Gastroesophageal sphincter (tissue), 4 donors: ENCODE data around the gene HYI. TPM values are rescaled to one million over a fixed set of nuclear protein-coding genes. Genes with fewer than 3 reads are reported as not detected.

Experiments
- ATAC-seq: fragments of 150-250 bp; one replicate; pipeline ENCODE4 v1.9.1; 2016; ENCODE audit warnings: mild to moderate bottlenecking, moderate library complexity
- H3K27ac ChIP-seq, 4 donors: fragments of 200-600 bp; sonication (generic) in 3 of 4; 1 replicate in 3 of 4; 2 replicates in 1 of 4; pipeline ENCODE4 v1.5.1; 2016 to 2019
- H3K27me3 ChIP-seq: fragments of 200-600 bp; sonication (generic); one replicate; pipeline ENCODE4 v1.5.1; 2019
- H3K36me3 ChIP-seq, 2 donors: fragments of 200-600 bp; sonication (generic); one replicate each; pipeline ENCODE4 v1.5.1; 2019; ENCODE audit warnings: control low read depth in 1 of 2
- H3K4me1 ChIP-seq, 3 donors: fragments of 200-600 bp; sonication (generic); 1 replicate in 2 of 3; 2 replicates in 1 of 3; pipeline ENCODE4 v1.5.1; 2016 to 2019; ENCODE audit warnings: control low read depth in 2 of 3
- H3K4me3 ChIP-seq, 2 donors: fragments of 200-600 bp; sonication (generic); one replicate each; pipeline ENCODE4 v1.5.1; 2019; ENCODE audit warnings: mild to moderate bottlenecking in 1 of 2, moderate library complexity in 1 of 2
- H3K9me3 ChIP-seq, 3 donors: fragments of 200-600 bp; sonication (generic); one replicate each; pipeline ENCODE4 v1.5.1; 2017 to 2019; ENCODE audit warnings: control low read depth in 2 of 3
- EP300 ChIP-seq: sonication (generic); formaldehyde crosslinking; IDR thresholded peaks from one replicate; pipeline ENCODE4 v1.6.1; 2017; ENCODE audit warnings: antibody characterized with exemption, mild to moderate bottlenecking
- POLR2A ChIP-seq, 2 donors: fragments of 450-650 bp; IDR thresholded peaks; one replicate each; pipeline ENCODE4 v1.6.1; 2017; ENCODE audit warnings: antibody characterized with exemption in 2 of 2, mild to moderate bottlenecking in 2 of 2, moderate library complexity in 1 of 2
- POLR2AphosphoS5 ChIP-seq: sonication (generic); formaldehyde crosslinking; IDR thresholded peaks from one replicate; pipeline ENCODE4 v1.6.1; 2017; ENCODE audit warnings: antibody characterized with exemption
- WGBS, 2 donors: methylation state at CpG; one replicate each; pipeline ENCODE4 v1.1.5; 2018; ENCODE audit warnings: low coverage in 1 of 2; 5-methylcytosine and 5-hydroxymethylcytosine counted together
- total RNA-seq, 4 donors: library from RNA; depleted of rRNA; stranded (reverse); fragments of >200 nt; gene quantifications; one replicate each; pipeline ENCODE4 v1.1.0, GENCODE V29; 2016
- TF ChIP-seq, protein P1 (sequence below), 4 experiments: fragments of 200-600 bp in 2 of 4; fragments of 450-650 bp in 2 of 4; sonication (generic) in 1 of 4; IDR thresholded peaks; one replicate each; pipeline ENCODE4 v1.5.1; 2017 to 2019; ENCODE audit warnings: antibody characterized with exemption in 4 of 4, mild to moderate bottlenecking in 2 of 4, moderate library complexity in 2 of 4

Gene HYI
- total RNA-seq, 4 donors from 2014 or later: 29.4 to 116 (median 50.8) TPM

DNA sequence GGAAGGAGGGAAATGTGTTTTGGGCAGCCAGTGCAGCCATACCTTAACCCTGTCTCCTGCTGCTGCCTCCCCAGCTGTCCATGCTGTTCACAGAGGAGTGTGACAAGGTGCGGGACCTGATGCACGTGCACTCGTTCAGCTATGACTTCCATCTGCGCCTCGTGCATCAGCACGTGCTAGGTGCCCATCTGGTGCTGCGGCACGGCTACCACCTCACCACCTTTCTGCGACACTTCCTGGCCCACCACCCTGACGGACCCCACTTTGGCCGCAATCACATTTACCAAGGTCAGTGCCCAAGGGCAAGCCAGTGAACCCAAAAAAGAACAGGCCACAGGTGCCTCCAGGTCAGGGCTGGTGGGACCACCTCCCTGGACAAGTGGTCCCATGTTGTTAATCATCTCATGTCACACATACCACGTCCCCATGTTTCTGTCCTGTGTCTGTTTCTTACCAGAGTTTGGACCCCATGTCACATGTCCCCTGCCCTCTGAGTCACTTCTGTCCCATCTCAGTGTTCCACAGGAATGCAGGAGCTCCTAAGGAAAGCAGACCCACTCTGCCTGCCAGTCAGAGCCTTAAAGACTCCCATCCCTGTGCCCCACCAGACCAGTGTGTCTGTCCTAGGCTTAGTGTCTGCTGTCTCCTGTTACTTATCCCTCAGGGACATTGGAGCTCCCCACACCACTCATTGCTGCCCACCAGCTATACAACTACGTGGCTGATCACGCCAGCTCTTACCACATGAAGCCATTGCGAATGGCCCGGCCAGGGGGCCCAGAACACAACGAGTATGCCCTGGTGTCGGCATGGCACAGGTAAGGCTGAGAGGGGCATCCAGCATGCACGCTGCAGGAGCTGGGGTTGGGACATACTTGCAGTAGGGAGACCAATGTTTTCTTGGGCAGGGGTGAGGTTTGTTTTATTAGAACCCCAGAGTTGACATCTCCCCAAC lies 6.6 kb downstream of the HYI start:
- 40 to 60% methylated on average over 1 of the region's 19 CpGs for WGBS, 2 donors
- no peak for TF ChIP-seq POLR2AphosphoS5
- TF ChIP-seq, protein P1, sequence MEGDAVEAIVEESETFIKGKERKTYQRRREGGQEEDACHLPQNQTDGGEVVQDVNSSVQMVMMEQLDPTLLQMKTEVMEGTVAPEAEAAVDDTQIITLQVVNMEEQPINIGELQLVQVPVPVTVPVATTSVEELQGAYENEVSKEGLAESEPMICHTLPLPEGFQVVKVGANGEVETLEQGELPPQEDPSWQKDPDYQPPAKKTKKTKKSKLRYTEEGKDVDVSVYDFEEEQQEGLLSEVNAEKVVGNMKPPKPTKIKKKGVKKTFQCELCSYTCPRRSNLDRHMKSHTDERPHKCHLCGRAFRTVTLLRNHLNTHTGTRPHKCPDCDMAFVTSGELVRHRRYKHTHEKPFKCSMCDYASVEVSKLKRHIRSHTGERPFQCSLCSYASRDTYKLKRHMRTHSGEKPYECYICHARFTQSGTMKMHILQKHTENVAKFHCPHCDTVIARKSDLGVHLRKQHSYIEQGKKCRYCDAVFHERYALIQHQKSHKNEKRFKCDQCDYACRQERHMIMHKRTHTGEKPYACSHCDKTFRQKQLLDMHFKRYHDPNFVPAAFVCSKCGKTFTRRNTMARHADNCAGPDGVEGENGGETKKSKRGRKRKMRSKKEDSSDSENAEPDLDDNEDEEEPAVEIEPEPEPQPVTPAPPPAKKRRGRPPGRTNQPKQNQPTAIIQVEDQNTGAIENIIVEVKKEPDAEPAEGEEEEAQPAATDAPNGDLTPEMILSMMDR (IDR thresholded peaks at IDR 0.05): no peak
- no peak for TF ChIP-seq POLR2A (IDR thresholded peaks at IDR 0.05)
- no peak for TF ChIP-seq EP300
- H3K4me3 ChIP-seq: no peak overlapping the region
- no peak overlapping the region for H3K27ac ChIP-seq
- H3K4me1 ChIP-seq: peaks cover 0 to 2% (median under 1%) of the 10 kb centered on the region in 3 donors
- peaks cover 0 to 100% of the 10 kb centered on the region in 2 donors for H3K36me3 ChIP-seq
- H3K27me3 ChIP-seq: no peaks in the 10 kb centered on the region
- ATAC-seq: no peak
- H3K9me3 ChIP-seq: no peaks in the 10 kb centered on the region

DNA sequence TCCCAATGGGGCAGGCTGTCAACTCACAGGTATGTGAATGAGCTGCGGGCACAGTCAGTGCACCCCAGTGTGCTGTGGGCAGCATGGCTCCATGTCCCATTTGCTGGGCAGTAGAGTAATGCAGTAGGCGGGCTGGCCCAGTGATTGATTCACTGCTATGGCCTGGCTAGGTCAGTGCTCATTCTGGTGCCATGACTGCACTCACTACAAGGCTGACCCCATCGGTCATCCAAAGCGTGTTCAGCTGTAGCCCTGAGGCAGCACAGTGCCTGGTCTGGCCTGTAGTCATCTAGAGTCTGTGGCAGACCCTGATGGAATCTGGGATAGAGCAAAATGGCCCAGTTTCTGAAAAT lies 7.4 kb downstream of the HYI start:
- H3K27me3 ChIP-seq: no peaks in the 10 kb centered on the region
- H3K4me1 ChIP-seq: no peaks in the 10 kb centered on the region
- peaks cover 0 to 100% of the 10 kb centered on the region in 2 donors for H3K36me3 ChIP-seq
- no peak overlapping the region for H3K4me3 ChIP-seq
- H3K9me3 ChIP-seq: no peaks in the 10 kb centered on the region
- no peak for TF ChIP-seq EP300
- TF ChIP-seq POLR2A (IDR thresholded peaks at IDR 0.05): no peak
- TF ChIP-seq POLR2AphosphoS5: no peak
- TF ChIP-seq, protein P1 (IDR thresholded peaks at IDR 0.05): no peak
- H3K27ac ChIP-seq: no peak overlapping the region
- 100% methylated on average over 1 of the region's 4 CpGs; no CpG with 5 or more reads in 1 of the 2 donors for WGBS, 2 donors
- no peak for ATAC-seq

DNA sequence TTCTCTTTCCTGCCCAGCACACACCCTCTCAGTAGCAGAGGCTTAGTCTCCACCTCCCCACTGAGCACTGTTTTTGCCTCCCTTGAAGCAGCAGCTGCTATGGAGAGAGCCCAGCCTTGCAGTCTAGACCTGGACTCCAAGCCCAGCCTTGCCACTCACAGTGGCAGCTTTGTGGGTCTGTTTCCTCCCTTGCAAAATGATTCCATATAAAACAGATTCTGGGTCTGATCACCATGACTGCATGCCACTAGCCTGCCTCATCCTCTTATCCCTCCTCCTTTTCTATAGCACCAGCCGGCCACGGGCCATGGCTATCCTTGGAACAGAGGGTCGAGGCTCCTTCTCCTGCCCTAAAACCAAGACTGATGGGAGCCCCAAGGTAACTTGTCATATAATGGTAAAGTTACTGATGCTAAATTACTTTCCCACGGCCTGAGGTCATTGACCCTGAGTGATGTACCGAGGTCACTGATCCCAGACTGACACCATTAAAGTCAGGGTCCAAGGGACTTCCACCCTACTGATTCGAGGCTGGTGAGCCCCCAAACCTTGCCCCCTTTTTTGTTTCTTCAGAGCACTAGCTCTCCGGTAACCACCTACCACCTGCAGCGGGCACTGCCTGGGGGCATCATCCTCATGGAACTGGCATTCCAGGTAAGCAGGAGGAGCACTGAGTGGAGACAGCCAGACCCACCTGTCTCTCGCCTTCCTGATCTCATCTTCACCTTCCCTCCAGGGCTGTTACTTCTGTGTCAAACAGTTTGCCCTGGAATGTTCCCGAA lies 7.9 kb downstream of the HYI start:
- no peaks in the 10 kb centered on the region for H3K9me3 ChIP-seq
- WGBS, 2 donors: 89 to 90% methylated on average over 2 to 9 of the region's 10 CpGs
- H3K36me3 ChIP-seq: peaks cover 0 to 100% of the 10 kb centered on the region in 2 donors
- H3K27ac ChIP-seq: no peak overlapping the region
- no peak overlapping the region for H3K4me3 ChIP-seq
- no peak for TF ChIP-seq EP300
- no peak for TF ChIP-seq POLR2AphosphoS5
- TF ChIP-seq, protein P1 (IDR thresholded peaks at IDR 0.05): no peak
- no peak for TF ChIP-seq POLR2A (IDR thresholded peaks at IDR 0.05)
- ATAC-seq: no peak
- H3K27me3 ChIP-seq: no peaks in the 10 kb centered on the region
- H3K4me1 ChIP-seq: no peaks in the 10 kb centered on the region

- no peaks in the 10 kb centered on the region for H3K9me3 ChIP-seq
- H3K27me3 ChIP-seq: no peaks in the 10 kb centered on the region
- ATAC-seq: no peak
- 33 to 50% methylated on average over 1 of the region's 1 CpG for WGBS, 2 donors
- H3K4me1 ChIP-seq: no peaks in the 10 kb centered on the region
- peaks cover 0 to 100% of the 10 kb centered on the region in 2 donors for H3K36me3 ChIP-seq
- no peak overlapping the region for H3K4me3 ChIP-seq
- no peak overlapping the region for H3K27ac ChIP-seq
- no peak for TF ChIP-seq POLR2AphosphoS5
- TF ChIP-seq POLR2A (IDR thresholded peaks at IDR 0.05): no peak
- TF ChIP-seq EP300: no peak
- TF ChIP-seq, protein P1 (IDR thresholded peaks at IDR 0.05): no peak
These were observed 8.9 kb downstream of the HYI start for GRCh38 chr1:43444836-43445235.
